Naive B cell (primary cell): ENCODE results near the gene UBE2Q1. TPM values are rescaled to one million over a fixed set of nuclear protein-coding genes. Genes with fewer than 3 reads are reported as not detected.

Source experiments
- ATAC-seq, 2 donors: fragments of 150-1000 bp; cut with Tn5 transposase; 2 replicates each; pipeline ENCODE4 v1.10.0; 2021; ENCODE audit warnings: low read depth in 2 of 2, mild to moderate bottlenecking in 2 of 2, moderate library complexity in 2 of 2
- DNase-seq: peaks from one replicate; pipeline ENCODE4 v3.0.0; 2022
- H3K27ac Mint-ChIP-seq, 6 donors: one replicate each; pipeline ENCODE4 v1.8.0; 2020 to 2022; ENCODE audit warnings: mild to moderate bottlenecking in 6 of 6, mixed read lengths in 6 of 6, moderate library complexity in 5 of 6, inconsistent platforms in 2 of 6
- H3K27me3 Mint-ChIP-seq, 3 donors: one replicate each; pipeline ENCODE4 v1.8.0; 2021 to 2022; ENCODE audit warnings: mixed read lengths in 3 of 3, mild to moderate bottlenecking in 1 of 3
- H3K36me3 Mint-ChIP-seq, 2 donors: one replicate each; pipeline ENCODE4 v1.8.0; 2020 to 2022; ENCODE audit warnings: mixed read lengths in 2 of 2, inconsistent platforms in 1 of 2, mild to moderate bottlenecking in 1 of 2
- H3K4me1 Mint-ChIP-seq, 3 donors: one replicate each; pipeline ENCODE4 v1.8.0; 2020 to 2022; ENCODE audit warnings: mixed read lengths in 3 of 3, inconsistent platforms in 1 of 3, mild to moderate bottlenecking in 1 of 3, moderate library complexity in 1 of 3
- H3K4me3 Mint-ChIP-seq, 8 donors: one replicate each; pipeline ENCODE4 v1.8.0; 2020 to 2022; ENCODE audit warnings: mild to moderate bottlenecking in 8 of 8, mixed read lengths in 8 of 8, moderate library complexity in 8 of 8, inconsistent platforms in 2 of 8
- H3K9me3 Mint-ChIP-seq, 7 donors: one replicate each; pipeline ENCODE4 v1.8.0; 2020 to 2022; ENCODE audit warnings: mixed read lengths in 7 of 7, mild to moderate bottlenecking in 5 of 7, inconsistent platforms in 2 of 7, moderate library complexity in 1 of 7
- polyA plus RNA-seq, 6 donors: library from polyadenylated mRNA; unstranded; fragments of 300-500 nt; fragmentation: Illumina TruSeq; gene quantifications; one replicate each; pipeline ENCODE4 v1.2.3, GENCODE V29; 2021; ENCODE audit warnings: low read depth in 6 of 6

UBE2Q1 gene
- 10 to 100 TPM in 4 of 6 donors, 1 to 10 TPM in 2; 7.3 to 13.6 (median 10.8) TPM for polyA plus RNA-seq

GRCh38 chr1:154557939-154558719 lies at the start of gene UBE2Q1:
Gene UBE2Q1, minus strand, starts transcription at chr1:154558662. Its CDS starts 109 bp downstream, at chr1:154558553.
- H3K9me3 Mint-ChIP-seq: no peaks in the 10 kb centered on the region
- peak in 1 of 2 donors; percentile 4 for ATAC-seq
- peaks cover 28 to 50% (median 40%) of the 10 kb centered on the region in 3 donors for H3K4me1 Mint-ChIP-seq
- peaks cover 9 to 20% of the 10 kb centered on the region in 2 donors for H3K36me3 Mint-ChIP-seq
- DNase-seq: peak; percentile 38
- H3K27me3 Mint-ChIP-seq: no peaks in the 10 kb centered on the region
- H3K4me3 Mint-ChIP-seq: peak within 1 kb of the TSS; percentile 87 to 99 (median 98)
- peak within 1 kb of the TSS; percentile 94 to 100 (median 98) for H3K27ac Mint-ChIP-seq

- DNase-seq (peak; percentile 92), ATAC-seq (peak; percentile 89 to 90)
- Mint-ChIP-seq H3K4me1 (peaks cover 56 to 70% (median 69%) of the 10 kb centered on the region in 3 donors), H3K4me3 (peak within 1 kb of the TSS; percentile 93 to 100 (median 96)), H3K9me3 (no peaks in the 10 kb centered on the region), H3K36me3 (peaks cover 0 to 8% of the 10 kb centered on the region in 2 donors), H3K27me3 (no peaks in the 10 kb centered on the region), H3K27ac (peak within 1 kb of the TSS; percentile 96 to 100 (median 99))
Measured at GRCh38 chr1:154607609-154608396, 49.3 kb upstream of the UBE2Q1 start, which contains the start of gene ADAR. Gene ADAR, minus strand, starts transcription at chr1:154608186. Its CDS starts 180 bp downstream, at chr1:154608006.

- H3K27ac Mint-ChIP-seq: peak overlapping the region; percentile 96 to 100 (median 98)
- no peaks in the 10 kb centered on the region for H3K27me3 Mint-ChIP-seq
- ATAC-seq: peak; percentile 0 to 1
- H3K9me3 Mint-ChIP-seq: no peaks in the 10 kb centered on the region
- peak overlapping the region; percentile 93 to 100 (median 96) for H3K4me3 Mint-ChIP-seq
- H3K36me3 Mint-ChIP-seq: peaks cover 0 to 8% of the 10 kb centered on the region in 2 donors
- no peak for DNase-seq
- peaks cover 56 to 74% (median 71%) of the 10 kb centered on the region in 3 donors for H3K4me1 Mint-ChIP-seq
Measured at GRCh38 chr1:154607106-154607608, 48.7 kb upstream of the UBE2Q1 start.

- H3K9me3 Mint-ChIP-seq: no peaks in the 10 kb centered on the region
- peaks cover 60 to 80% (median 73%) of the 10 kb centered on the region in 3 donors for H3K4me1 Mint-ChIP-seq
- DNase-seq (no peak), ATAC-seq (no peak)
- H3K4me3 Mint-ChIP-seq: peak overlapping the region in 3 of 8 donors; percentile 0 to 98 (median 50)
- peak overlapping the region in 5 of 6 donors; percentile 56 to 98 (median 90) for H3K27ac Mint-ChIP-seq
- no peaks in the 10 kb centered on the region for H3K27me3 Mint-ChIP-seq
- H3K36me3 Mint-ChIP-seq: peaks cover 0 to 8% of the 10 kb centered on the region in 2 donors
Measured at GRCh38 chr1:154605534-154605933, 47.1 kb upstream of the UBE2Q1 start.

- Mint-ChIP-seq H3K4me1 (peaks cover 52 to 68% (median 68%) of the 10 kb centered on the region in 3 donors), H3K36me3 (peaks cover 0 to 9% of the 10 kb centered on the region in 2 donors), H3K27ac (peak overlapping the region in 3 of 6 donors; percentile 49 to 98 (median 54)), H3K27me3 (no peaks in the 10 kb centered on the region), H3K4me3 (no peak overlapping the region), H3K9me3 (no peaks in the 10 kb centered on the region)
- ATAC-seq: no peak
- no peak for DNase-seq
Measured at GRCh38 chr1:154603317-154603716, 44.9 kb upstream of the UBE2Q1 start.

- Mint-ChIP-seq H3K4me3 (no peak overlapping the region), H3K27ac (peak overlapping the region in 1 of 6 donors; percentile 16), H3K9me3 (no peaks in the 10 kb centered on the region), H3K36me3 (peaks cover 15 to 17% of the 10 kb centered on the region in 2 donors), H3K4me1 (peaks cover 29 to 48% (median 44%) of the 10 kb centered on the region in 3 donors), H3K27me3 (no peaks in the 10 kb centered on the region)
- ATAC-seq (no peak), DNase-seq (no peak)
Measured at GRCh38 chr1:154599658-154600057, 41.2 kb upstream of the UBE2Q1 start.

GRCh38 chr1:154598871-154599635 lies 40.6 kb upstream of the UBE2Q1 start:
- ATAC-seq (no peak), DNase-seq (no peak)
- Mint-ChIP-seq H3K4me1 (peaks cover 23 to 42% (median 38%) of the 10 kb centered on the region in 3 donors), H3K27me3 (no peaks in the 10 kb centered on the region), H3K4me3 (no peak overlapping the region), H3K36me3 (peaks cover 21 to 22% of the 10 kb centered on the region in 2 donors), H3K9me3 (no peaks in the 10 kb centered on the region), H3K27ac (peak overlapping the region in 2 of 6 donors; percentile 30 to 39)

GRCh38 chr1:154595621-154596020 lies 37.2 kb upstream of the UBE2Q1 start:
- Mint-ChIP-seq H3K36me3 (peaks cover 31 to 41% of the 10 kb centered on the region in 2 donors), H3K27me3 (no peaks in the 10 kb centered on the region), H3K27ac (no peak overlapping the region), H3K4me1 (peaks cover 9 to 14% (median 14%) of the 10 kb centered on the region in 3 donors), H3K9me3 (no peaks in the 10 kb centered on the region), H3K4me3 (no peak overlapping the region)
- ATAC-seq: no peak
- DNase-seq: no peak

- no peak overlapping the region for H3K4me3 Mint-ChIP-seq
- no peaks in the 10 kb centered on the region for H3K9me3 Mint-ChIP-seq
- H3K27me3 Mint-ChIP-seq: no peaks in the 10 kb centered on the region
- ATAC-seq (no peak), DNase-seq (no peak)
- H3K36me3 Mint-ChIP-seq: peaks cover 33 to 41% of the 10 kb centered on the region in 2 donors
- H3K4me1 Mint-ChIP-seq: peaks cover 5 to 12% (median 7%) of the 10 kb centered on the region in 3 donors
- H3K27ac Mint-ChIP-seq: peak overlapping the region in 1 of 6 donors; percentile 24
Measured at GRCh38 chr1:154594811-154595210, 36.3 kb upstream of the UBE2Q1 start.

- Mint-ChIP-seq H3K4me1 (peaks cover 0 to 10% (median 5%) of the 10 kb centered on the region in 3 donors), H3K9me3 (no peaks in the 10 kb centered on the region), H3K4me3 (peak overlapping the region in 1 of 8 donors; percentile 58), H3K27ac (no peak overlapping the region), H3K27me3 (no peaks in the 10 kb centered on the region), H3K36me3 (peaks cover 41 to 46% of the 10 kb centered on the region in 2 donors)
- DNase-seq (no peak), ATAC-seq (no peak)
Measured at GRCh38 chr1:154593390-154593789, 34.9 kb upstream of the UBE2Q1 start.

GRCh38 chr1:154591206-154591605 lies 32.7 kb upstream of the UBE2Q1 start:
- Mint-ChIP-seq H3K4me3 (no peak overlapping the region), H3K27ac (peak overlapping the region in 2 of 6 donors; percentile 20 to 69), H3K27me3 (no peaks in the 10 kb centered on the region), H3K4me1 (peaks cover 0 to 4% (median 0%) of the 10 kb centered on the region in 3 donors), H3K9me3 (no peaks in the 10 kb centered on the region), H3K36me3 (peaks cover 42 to 54% of the 10 kb centered on the region in 2 donors)
- no peak for ATAC-seq
- DNase-seq: no peak

- DNase-seq: no peak
- H3K9me3 Mint-ChIP-seq: no peaks in the 10 kb centered on the region
- H3K4me1 Mint-ChIP-seq: peaks cover 0 to 4% (median 0%) of the 10 kb centered on the region in 3 donors
- H3K4me3 Mint-ChIP-seq: no peak overlapping the region
- peak overlapping the region in 1 of 6 donors; percentile 19 for H3K27ac Mint-ChIP-seq
- peaks cover 43 to 58% of the 10 kb centered on the region in 2 donors for H3K36me3 Mint-ChIP-seq
- H3K27me3 Mint-ChIP-seq: no peaks in the 10 kb centered on the region
- ATAC-seq: no peak
Measured at GRCh38 chr1:154590756-154591155, 32.3 kb upstream of the UBE2Q1 start.
